Measurements from ENCODE around the gene SPARCL1. TPM values are rescaled to one million over a fixed set of nuclear protein-coding genes. Genes with fewer than 3 reads are reported as not detected.
"Not testable (repeated sequence)": the region's sequence is repeated elsewhere in the genome, so short reads cannot be mapped to it uniquely, and the experiment has no call there.

SPARCL1 gene
- total RNA-seq, 2 donors from 2014 or later = 1,225 to 2,315 TPM

DNA sequence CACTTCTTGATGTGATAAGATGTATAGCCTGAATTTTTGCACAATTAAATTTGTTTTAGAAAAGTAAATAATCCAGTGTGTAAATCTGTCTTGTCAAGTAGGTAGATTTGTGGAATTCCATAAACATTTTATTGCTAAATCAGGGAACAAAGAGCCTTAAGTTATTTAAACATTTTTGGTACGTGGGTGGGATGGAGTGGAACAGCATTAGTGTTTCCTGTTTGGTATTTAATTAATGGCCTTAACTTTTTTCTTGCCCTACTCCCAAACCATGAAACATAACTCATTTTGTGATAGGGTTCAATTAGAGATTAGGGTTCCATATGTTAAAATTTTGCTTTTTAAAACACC lies 101.7 kb downstream of the SPARCL1 start:
- Histone ChIP-seq H3K4me3 (no peak overlapping the region), H3K27ac (no peak overlapping the region), H3K4me1 (ENCODE audit: control insufficient read depth in 1 of 2, low read depth in 2 of 2) (peaks cover 12 to 27% of the 10 kb centered on the region in 2 donors), H3K27me3 (replicated peaks; ENCODE audit: insufficient read depth) (no peaks in the 10 kb centered on the region), H3K9me3 (no peaks in the 10 kb centered on the region), H3K36me3 (no peaks in the 10 kb centered on the region)
- ATAC-seq (ENCODE audit: insufficient number of reproducible peaks, low FRiP score, low read depth) (no peak), DNase-seq (ENCODE audit: low spot score) (no peak)
- TF ChIP-seq CTCF (IDR thresholded peaks at IDR 0.05) = no peak

DNA sequence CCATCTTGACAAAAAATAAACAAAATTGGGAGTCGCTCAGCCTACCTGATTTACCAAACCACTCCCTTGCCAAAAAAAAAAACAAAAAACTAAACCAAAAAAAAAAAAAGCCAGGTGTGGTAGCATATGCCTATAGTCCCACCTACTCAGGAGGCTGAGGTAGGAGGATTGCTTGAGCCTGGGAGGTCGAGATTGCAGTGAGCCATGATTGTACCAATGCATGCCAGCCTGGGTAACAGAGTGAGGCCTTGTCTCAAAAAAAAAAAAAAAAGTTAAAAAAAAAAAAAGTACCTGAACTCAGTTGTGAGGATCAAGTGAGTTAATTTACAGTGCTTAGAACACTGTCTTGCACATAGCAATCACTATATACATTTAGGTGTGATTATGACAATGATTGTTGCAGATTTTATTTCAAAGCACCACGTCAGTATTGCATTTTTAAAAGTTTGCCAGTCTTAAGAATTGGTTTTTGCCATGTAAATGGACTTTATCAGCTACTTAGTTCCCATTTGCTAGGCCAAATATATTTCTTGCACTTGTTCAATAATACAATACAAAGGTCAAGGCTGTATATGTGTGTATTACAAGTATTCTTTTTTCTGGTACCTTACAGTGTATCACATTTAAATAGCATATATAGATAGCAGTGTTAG lies 102.2 kb downstream of the SPARCL1 start:
- no peak for TF ChIP-seq CTCF (IDR thresholded peaks at IDR 0.05)
- DNase-seq (ENCODE audit: low spot score) (no peak), ATAC-seq (ENCODE audit: insufficient number of reproducible peaks, low FRiP score, low read depth) (no peak)
- Histone ChIP-seq H3K27ac (no peak overlapping the region), H3K4me1 (ENCODE audit: control insufficient read depth in 1 of 2, low read depth in 2 of 2) (peaks cover 12 to 27% of the 10 kb centered on the region in 2 donors), H3K36me3 (no peaks in the 10 kb centered on the region), H3K9me3 (no peaks in the 10 kb centered on the region), H3K4me3 (no peak overlapping the region), H3K27me3 (replicated peaks; ENCODE audit: insufficient read depth) (no peaks in the 10 kb centered on the region)

- no peak for DNase-seq (ENCODE audit: low spot score)
- Histone ChIP-seq H3K27me3 (replicated peaks; ENCODE audit: insufficient read depth) (no peaks in the 10 kb centered on the region), H3K9me3 (no peaks in the 10 kb centered on the region), H3K27ac (no peak overlapping the region), H3K4me1 (ENCODE audit: control insufficient read depth in 1 of 2, low read depth in 2 of 2) (peaks cover 12 to 36% of the 10 kb centered on the region in 2 donors), H3K36me3 (no peaks in the 10 kb centered on the region), H3K4me3 (no peak overlapping the region)
- TF ChIP-seq CTCF (IDR thresholded peaks at IDR 0.05) = no peak
- no peak for ATAC-seq (ENCODE audit: insufficient number of reproducible peaks, low FRiP score, low read depth)
Observed at GRCh38 chr4:87425711-87426110, 103.5 kb downstream of the SPARCL1 start.

DNA sequence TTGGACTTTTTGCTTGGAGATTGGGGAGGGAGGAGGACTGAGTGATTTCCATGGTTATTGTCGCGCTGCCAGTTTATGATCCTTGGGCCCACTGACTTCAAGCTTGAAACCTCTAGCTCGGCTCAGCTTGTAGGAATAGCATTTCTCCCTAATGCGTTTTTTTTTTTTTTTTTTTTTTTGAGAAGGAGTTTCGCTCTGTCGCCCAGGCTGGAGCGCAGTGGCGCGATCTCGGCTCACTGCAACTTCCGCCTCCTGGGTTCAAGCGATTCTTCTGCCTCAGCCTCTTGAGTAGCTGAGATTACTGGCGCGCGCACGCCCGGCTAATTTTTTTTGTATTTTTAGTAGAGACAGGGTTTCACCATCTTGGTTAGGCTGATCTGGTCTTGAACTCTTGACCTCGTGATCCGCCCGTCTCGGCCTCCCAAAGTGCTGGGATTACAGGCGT lies 105.1 kb downstream of the SPARCL1 start:
- H3K9me3 ChIP-seq; DNase-seq (ENCODE audit: low spot score); H3K27me3 ChIP-seq (replicated peaks; ENCODE audit: insufficient read depth); H3K36me3 ChIP-seq; ATAC-seq (ENCODE audit: insufficient number of reproducible peaks, low FRiP score, low read depth); H3K27ac ChIP-seq: not testable (repeated sequence)
- Histone ChIP-seq H3K4me1 (ENCODE audit: control insufficient read depth in 1 of 2, low read depth in 2 of 2) (peaks cover 12 to 36% of the 10 kb centered on the region in 2 donors), H3K4me3 (peak overlapping the region; percentile 83)

Other genes with a start within 250 kb of the SPARCL1 start
- gene HSD17B13, start 206.5 kb downstream of the SPARCL1 start, total RNA-seq = under 1 TPM; 0.54 to 0.71 TPM
- gene HSD17B11, start 138.2 kb downstream of the SPARCL1 start, total RNA-seq = 10 to 100 TPM; 43.2 to 57.6 TPM
- gene NUDT9, start 106.8 kb downstream of the SPARCL1 start, total RNA-seq = 10 to 100 TPM; 15.5 to 17.2 TPM
- gene DSPP, start 79.2 kb upstream of the SPARCL1 start, total RNA-seq = not detected
- under 1 TPM in 1 of 2 donors, not detected in 1; 0.21 TPM for gene DMP1, start 120.9 kb upstream of the SPARCL1 start, total RNA-seq

Data from thoracic aorta (tissue), 2 donors.